Choroid plexus epithelial cell (primary cell): ENCODE data around the gene FOXO1.
A peak's percentile ranks its signal among the peaks of the same experiment; 100 is the strongest.

Experiments
- DNase-seq: peaks from one replicate; pipeline ENCODE4 v3.0.0-alpha.2; 2010; ENCODE audit warnings: low read depth
- H3K4me3 ChIP-seq: 2 replicates; pipeline ENCODE4 v1.5.1; 2011; ENCODE audit warnings: low read depth, mild to moderate bottlenecking, control low read depth, low read length, moderate library complexity
- CTCF ChIP-seq: conservative IDR thresholded peaks from 2 replicates; pipeline ENCODE4 v1.5.1; 2011; ENCODE audit warnings: low read depth, mild to moderate bottlenecking, control low read depth, inconsistent platforms, low read length, moderate library complexity

FOXO1 gene

GRCh38 chr13:40565282-40566148 is 100.9 kb downstream of the FOXO1 start:
- no peak for TF ChIP-seq CTCF
- DNase-seq = no peak
- H3K4me3 ChIP-seq = no peak overlapping the region

GRCh38 chr13:40564342-40565001 is 102.0 kb downstream of the FOXO1 start:
- DNase-seq = peak; percentile 53
- peak; percentile 60 for TF ChIP-seq CTCF
- no peak overlapping the region for H3K4me3 ChIP-seq

GRCh38 chr13:40563350-40564125 is 102.9 kb downstream of the FOXO1 start:
- TF ChIP-seq CTCF = no peak
- no peak overlapping the region for H3K4me3 ChIP-seq
- DNase-seq = peak; percentile 84

- peak; percentile 46 for DNase-seq
- no peak overlapping the region for H3K4me3 ChIP-seq
- no peak for TF ChIP-seq CTCF
These were observed 103.5 kb downstream of the FOXO1 start for GRCh38 chr13:40562975-40563349.

GRCh38 chr13:40559915-40560314 is 106.5 kb downstream of the FOXO1 start:
- no peak for TF ChIP-seq CTCF
- no peak for DNase-seq
- no peak overlapping the region for H3K4me3 ChIP-seq

GRCh38 chr13:40558656-40559055 is 107.8 kb downstream of the FOXO1 start:
- H3K4me3 ChIP-seq = no peak overlapping the region
- DNase-seq = no peak
- no peak for TF ChIP-seq CTCF
